Measurements from ENCODE around the gene CFAP410. TPM values are rescaled to one million over a fixed set of nuclear protein-coding genes. Genes with fewer than 3 reads are reported as not detected.

CFAP410 gene
- 20.2 and 27.0 TPM in 2 replicates for total RNA-seq

- H3K27me3 ChIP-seq (ENCODE audit: control insufficient read depth, insufficient read depth, low read length) = no peaks in the 10 kb centered on the region
- TF ChIP-seq, protein P1, sequence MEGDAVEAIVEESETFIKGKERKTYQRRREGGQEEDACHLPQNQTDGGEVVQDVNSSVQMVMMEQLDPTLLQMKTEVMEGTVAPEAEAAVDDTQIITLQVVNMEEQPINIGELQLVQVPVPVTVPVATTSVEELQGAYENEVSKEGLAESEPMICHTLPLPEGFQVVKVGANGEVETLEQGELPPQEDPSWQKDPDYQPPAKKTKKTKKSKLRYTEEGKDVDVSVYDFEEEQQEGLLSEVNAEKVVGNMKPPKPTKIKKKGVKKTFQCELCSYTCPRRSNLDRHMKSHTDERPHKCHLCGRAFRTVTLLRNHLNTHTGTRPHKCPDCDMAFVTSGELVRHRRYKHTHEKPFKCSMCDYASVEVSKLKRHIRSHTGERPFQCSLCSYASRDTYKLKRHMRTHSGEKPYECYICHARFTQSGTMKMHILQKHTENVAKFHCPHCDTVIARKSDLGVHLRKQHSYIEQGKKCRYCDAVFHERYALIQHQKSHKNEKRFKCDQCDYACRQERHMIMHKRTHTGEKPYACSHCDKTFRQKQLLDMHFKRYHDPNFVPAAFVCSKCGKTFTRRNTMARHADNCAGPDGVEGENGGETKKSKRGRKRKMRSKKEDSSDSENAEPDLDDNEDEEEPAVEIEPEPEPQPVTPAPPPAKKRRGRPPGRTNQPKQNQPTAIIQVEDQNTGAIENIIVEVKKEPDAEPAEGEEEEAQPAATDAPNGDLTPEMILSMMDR (IDR thresholded peaks at IDR 0.05; ENCODE audit: insufficient read depth, low read length, poor library complexity, severe bottlenecking) = no peak
- DNase-seq (ENCODE audit: low read depth) = peak; percentile 69
- H3K36me3 ChIP-seq (ENCODE audit: control insufficient read depth, insufficient read depth, low read length) = no peaks in the 10 kb centered on the region
- peak within 1 kb of the TSS; percentile 95 for H3K4me3 ChIP-seq (ENCODE audit: low read depth, low read length)
Observed at GRCh38 chr21:44338971-44339910, at the start of gene CFAP410. Gene CFAP410, minus strand, starts transcription at chr21:44339390. Its CDS starts 196 bp downstream, at chr21:44339194.

GRCh38 chr21:44384968-44385367 lies 45.8 kb upstream of the CFAP410 start:
- H3K4me3 ChIP-seq (ENCODE audit: low read depth, low read length) = no peak overlapping the region
- peaks cover under 1% of the 10 kb centered on the region for H3K27me3 ChIP-seq (ENCODE audit: control insufficient read depth, insufficient read depth, low read length)
- DNase-seq (ENCODE audit: low read depth) = no peak
- TF ChIP-seq, protein P1 (IDR thresholded peaks at IDR 0.05; ENCODE audit: insufficient read depth, low read length, poor library complexity, severe bottlenecking) = no peak
- H3K36me3 ChIP-seq (ENCODE audit: control insufficient read depth, insufficient read depth, low read length) = no peaks in the 10 kb centered on the region

DNA sequence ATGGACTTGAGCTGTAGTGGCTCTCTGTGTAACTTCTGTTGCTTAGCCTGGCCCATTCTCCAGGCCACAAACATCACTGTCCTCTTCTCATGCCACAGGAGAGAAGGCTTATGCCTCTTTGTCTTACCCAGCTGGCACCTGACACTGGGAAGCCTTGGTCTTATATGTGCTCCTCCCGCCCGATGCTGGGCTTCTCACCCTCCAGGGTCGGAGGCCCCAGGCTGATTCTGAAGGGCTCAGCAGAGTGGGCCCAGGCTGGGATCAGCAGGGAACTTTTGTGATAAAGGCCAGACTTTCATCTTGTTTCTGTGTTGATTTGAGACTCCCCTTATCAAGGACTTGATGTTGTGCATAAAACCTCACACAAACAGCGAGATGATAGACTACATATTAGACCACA lies 44.0 kb upstream of the CFAP410 start:
- no peak for DNase-seq (ENCODE audit: low read depth)
- TF ChIP-seq, protein P1 (IDR thresholded peaks at IDR 0.05; ENCODE audit: insufficient read depth, low read length, poor library complexity, severe bottlenecking) = no peak
- no peaks in the 10 kb centered on the region for H3K36me3 ChIP-seq (ENCODE audit: control insufficient read depth, insufficient read depth, low read length)
- peaks cover 5% of the 10 kb centered on the region for H3K27me3 ChIP-seq (ENCODE audit: control insufficient read depth, insufficient read depth, low read length)
- H3K4me3 ChIP-seq (ENCODE audit: low read depth, low read length) = no peak overlapping the region

DNA sequence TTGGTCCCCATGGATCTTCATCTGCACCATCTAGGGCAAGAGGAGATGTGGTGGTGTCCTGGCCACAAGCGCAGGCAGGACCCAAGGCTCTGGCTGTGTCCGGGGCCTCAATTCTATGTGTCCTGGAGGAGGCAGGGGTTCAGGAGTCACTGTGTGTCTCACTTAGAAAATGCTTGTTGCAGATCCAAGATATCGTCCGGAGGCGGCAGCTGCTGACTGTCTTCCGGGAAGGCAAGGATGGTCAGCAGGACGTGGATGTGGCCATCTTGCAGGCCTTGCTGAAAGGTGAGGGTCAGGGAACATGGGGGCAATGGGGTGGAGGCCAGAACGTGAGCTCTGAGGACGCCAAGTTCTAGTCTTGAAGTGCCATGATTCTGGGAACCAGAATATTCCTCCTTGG lies 43.3 kb upstream of the CFAP410 start:
- H3K4me3 ChIP-seq (ENCODE audit: low read depth, low read length) = no peak overlapping the region
- H3K27me3 ChIP-seq (ENCODE audit: control insufficient read depth, insufficient read depth, low read length) = peaks cover 5% of the 10 kb centered on the region
- TF ChIP-seq, protein P1 (IDR thresholded peaks at IDR 0.05; ENCODE audit: insufficient read depth, low read length, poor library complexity, severe bottlenecking) = no peak
- DNase-seq (ENCODE audit: low read depth) = no peak
- H3K36me3 ChIP-seq (ENCODE audit: control insufficient read depth, insufficient read depth, low read length) = no peaks in the 10 kb centered on the region

DNA sequence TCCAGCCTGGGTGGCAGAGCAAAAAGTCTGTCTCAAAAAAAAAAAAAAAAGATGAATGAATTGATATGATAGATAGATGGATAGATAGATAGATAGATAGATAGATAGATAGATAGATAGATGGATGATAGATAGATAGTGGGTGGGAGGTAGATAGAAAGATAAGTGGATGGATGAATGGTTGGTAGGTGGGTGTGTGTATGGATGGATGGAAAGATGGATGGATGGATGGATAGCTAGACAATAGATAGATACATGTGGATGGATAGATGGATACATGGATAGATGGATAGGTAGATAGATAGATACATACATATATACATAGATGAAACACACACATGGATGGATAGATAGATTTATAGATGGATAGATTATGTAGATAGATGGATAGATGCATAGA lies 42.7 kb upstream of the CFAP410 start:
- Histone ChIP-seq H3K27me3 (ENCODE audit: control insufficient read depth, insufficient read depth, low read length) (peaks cover 5% of the 10 kb centered on the region), H3K4me3 (ENCODE audit: low read depth, low read length) (no peak overlapping the region), H3K36me3 (ENCODE audit: control insufficient read depth, insufficient read depth, low read length) (no peaks in the 10 kb centered on the region)
- TF ChIP-seq, protein P1 (IDR thresholded peaks at IDR 0.05; ENCODE audit: insufficient read depth, low read length, poor library complexity, severe bottlenecking) = no peak
- no peak for DNase-seq (ENCODE audit: low read depth)
